ACC112 (cell line): ENCODE measurements around the gene ARMCX1.
"Not testable (repeated sequence)": the region's sequence is repeated elsewhere in the genome, so short reads cannot be mapped to it uniquely, and the experiment has no call there.

Source experiments
- H2AFZ ChIP-seq: fragments of 200-600 bp; sonication (generic); one replicate; pipeline ENCODE4 v1.6.0; 2017; ENCODE audit warnings: antibody characterized with exemption, low read length; ENCODE audit not compliant: unreplicated experiment
- H3K27ac ChIP-seq: fragments of 200-600 bp; sonication (generic); 2 replicates; pipeline ENCODE4 v1.5.1; 2014; ENCODE audit warnings: low read depth, mild to moderate bottlenecking, antibody characterized with exemption, low read length, moderate library complexity
- H3K27me3 ChIP-seq: fragments of 200-600 bp; sonication (generic); 2 replicates; pipeline ENCODE4 v1.6.1; 2014; ENCODE audit warnings: mild to moderate bottlenecking, antibody characterized with exemption, low read length, moderate library complexity, mixed read lengths; ENCODE audit not compliant: insufficient read depth
- H3K36me3 ChIP-seq: fragments of 200-600 bp; sonication (generic); 2 replicates; pipeline ENCODE4 v1.6.1; 2016; ENCODE audit warnings: mild to moderate bottlenecking, antibody characterized with exemption, low read length, moderate library complexity, mixed read lengths; ENCODE audit not compliant: insufficient read depth
- H3K4me1 ChIP-seq: fragments of 200-600 bp; sonication (generic); one replicate; pipeline ENCODE4 v1.6.1; 2016; ENCODE audit warnings: low read length, mixed read lengths; ENCODE audit not compliant: insufficient read depth, unreplicated experiment, control insufficient read depth
- H3K4me3 ChIP-seq: fragments of 200-600 bp; sonication (generic); 2 replicates; pipeline ENCODE4 v1.5.1; 2014; ENCODE audit warnings: mild to moderate bottlenecking, low read depth, low read length
- H3K79me2 ChIP-seq: fragments of 200-600 bp; sonication (generic); one replicate; pipeline ENCODE4 v1.6.0; 2016; ENCODE audit warnings: low read length; ENCODE audit not compliant: control insufficient read depth, unreplicated experiment, insufficient read depth

Gene ARMCX1

GRCh38 chrX:101550362-101550750 is at the start of gene ARMCX1:
Gene ARMCX1 (plus strand): TSS chrX:101550547. CDS start chrX:101552931, 2,384 bp downstream.
- H3K4me3 ChIP-seq: peak within 1 kb of the TSS; percentile 95
- H3K79me2 ChIP-seq: peaks cover 19% of the 10 kb centered on the region
- no peaks in the 10 kb centered on the region for H3K27me3 ChIP-seq
- H3K4me1 ChIP-seq: no peaks in the 10 kb centered on the region
- peak within 1 kb of the TSS; percentile 65 for H2AFZ ChIP-seq
- no peaks in the 10 kb centered on the region for H3K36me3 ChIP-seq
- peak within 1 kb of the TSS; percentile 81 for H3K27ac ChIP-seq

GRCh38 chrX:101502929-101503328 is 47.4 kb upstream of the ARMCX1 start:
- H3K27me3 ChIP-seq, H3K27ac ChIP-seq, H3K79me2 ChIP-seq, H2AFZ ChIP-seq, H3K4me1 ChIP-seq, H3K36me3 ChIP-seq, H3K4me3 ChIP-seq: not testable (repeated sequence)

- Histone ChIP-seq H3K27ac (no peak overlapping the region), H3K4me3 (no peak overlapping the region), H3K36me3 (no peaks in the 10 kb centered on the region), H3K27me3 (no peaks in the 10 kb centered on the region), H3K79me2 (no peaks in the 10 kb centered on the region), H3K4me1 (no peaks in the 10 kb centered on the region), H2AFZ (no peak overlapping the region)
These were observed 43.0 kb upstream of the ARMCX1 start for GRCh38 chrX:101507372-101507771.

DNA sequence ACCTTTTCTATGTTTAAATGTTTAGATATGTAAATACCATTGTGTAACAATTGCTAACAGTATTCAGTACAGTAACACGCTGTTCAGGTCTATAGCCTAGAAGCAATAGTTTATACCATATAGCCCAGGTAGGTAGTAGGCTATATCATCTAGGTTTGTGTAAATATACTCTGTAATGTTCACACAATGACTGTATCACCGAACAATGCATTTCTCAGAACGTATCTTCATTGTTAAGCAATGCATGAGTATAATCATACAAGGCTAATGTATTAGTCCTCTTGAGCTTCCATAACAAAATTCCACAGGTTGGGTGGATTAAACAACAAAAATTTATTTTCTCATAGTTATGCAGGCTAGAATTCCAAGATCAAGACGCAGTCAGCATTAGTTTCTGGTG is 42.4 kb upstream of the ARMCX1 start:
- no peaks in the 10 kb centered on the region for H3K4me1 ChIP-seq
- H2AFZ ChIP-seq: no peak overlapping the region
- H3K36me3 ChIP-seq: no peaks in the 10 kb centered on the region
- H3K27ac ChIP-seq: no peak overlapping the region
- no peaks in the 10 kb centered on the region for H3K79me2 ChIP-seq
- H3K27me3 ChIP-seq: no peaks in the 10 kb centered on the region
- no peak overlapping the region for H3K4me3 ChIP-seq

DNA sequence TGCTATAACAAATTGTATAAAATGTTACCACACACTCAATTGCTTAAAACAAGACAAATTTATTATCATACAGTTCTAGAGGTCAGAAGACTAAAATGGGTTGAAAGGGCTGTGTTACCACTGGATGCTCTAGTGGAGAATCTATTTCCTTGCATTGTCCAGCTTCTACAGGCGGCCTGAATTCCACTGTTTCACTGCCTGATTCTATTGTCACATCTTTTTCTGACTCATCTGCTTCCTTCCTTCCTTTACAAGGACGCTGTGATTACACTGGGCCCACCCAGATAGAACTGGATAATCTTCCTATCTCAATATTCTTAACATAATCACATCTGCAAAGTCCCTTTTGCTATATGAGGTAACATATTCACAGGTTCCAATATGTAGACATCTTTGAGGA is 19.4 kb upstream of the ARMCX1 start:
- H2AFZ ChIP-seq: no peak overlapping the region
- no peaks in the 10 kb centered on the region for H3K27me3 ChIP-seq
- H3K4me3 ChIP-seq: no peak overlapping the region
- no peaks in the 10 kb centered on the region for H3K36me3 ChIP-seq
- H3K27ac ChIP-seq: no peak overlapping the region
- H3K4me1 ChIP-seq: no peaks in the 10 kb centered on the region
- H3K79me2 ChIP-seq: no peaks in the 10 kb centered on the region

- Histone ChIP-seq H2AFZ (no peak overlapping the region), H3K4me1 (no peaks in the 10 kb centered on the region), H3K4me3 (no peak overlapping the region), H3K27ac (no peak overlapping the region), H3K27me3 (no peaks in the 10 kb centered on the region), H3K36me3 (no peaks in the 10 kb centered on the region), H3K79me2 (no peaks in the 10 kb centered on the region)
These were observed 11.2 kb upstream of the ARMCX1 start for GRCh38 chrX:101539116-101539515.

GRCh38 chrX:101550751-101551379 is 518 bp downstream of the ARMCX1 start:
- no peaks in the 10 kb centered on the region for H3K27me3 ChIP-seq
- H3K4me3 ChIP-seq: peak overlapping the region; percentile 95
- peak overlapping the region; percentile 65 for H2AFZ ChIP-seq
- H3K4me1 ChIP-seq: no peaks in the 10 kb centered on the region
- no peaks in the 10 kb centered on the region for H3K36me3 ChIP-seq
- H3K79me2 ChIP-seq: peaks cover 19% of the 10 kb centered on the region
- H3K27ac ChIP-seq: peak overlapping the region; percentile 81

- Histone ChIP-seq H3K36me3 (no peaks in the 10 kb centered on the region), H3K27ac (no peak overlapping the region), H3K27me3 (no peaks in the 10 kb centered on the region), H2AFZ (peak overlapping the region; percentile 53), H3K79me2 (peaks cover 19% of the 10 kb centered on the region), H3K4me1 (no peaks in the 10 kb centered on the region), H3K4me3 (peak overlapping the region; percentile 95)
These were observed 1.0 kb downstream of the ARMCX1 start for GRCh38 chrX:101551380-101551767.

DNA sequence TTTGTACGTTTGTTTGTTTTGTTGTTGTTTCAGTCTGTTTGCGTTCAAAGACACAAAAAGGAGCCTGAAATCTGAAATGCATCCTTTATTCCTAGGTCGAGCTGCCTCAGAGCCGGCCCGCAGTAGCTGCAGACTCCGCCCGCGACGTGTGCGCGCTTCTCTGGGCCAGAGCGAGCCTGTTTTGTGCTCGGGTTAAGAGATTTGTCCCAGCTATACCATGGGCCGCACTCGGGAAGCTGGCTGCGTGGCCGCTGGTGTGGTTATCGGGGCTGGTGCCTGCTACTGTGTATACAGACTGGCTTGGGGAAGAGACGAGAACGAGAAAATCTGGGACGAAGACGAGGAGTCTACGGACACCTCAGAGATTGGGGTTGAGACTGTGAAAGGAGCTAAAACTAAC is 2.4 kb downstream of the ARMCX1 start:
- Histone ChIP-seq H3K79me2 (peaks cover 19% of the 10 kb centered on the region), H3K27ac (no peak overlapping the region), H2AFZ (no peak overlapping the region), H3K4me1 (no peaks in the 10 kb centered on the region), H3K36me3 (no peaks in the 10 kb centered on the region), H3K4me3 (0 out of 2 replicates have a peak overlapping the region, but pooled peaks have one; percentile 65), H3K27me3 (no peaks in the 10 kb centered on the region)

- H2AFZ ChIP-seq: no peak overlapping the region
These were observed 14.3 kb downstream of the ARMCX1 start for GRCh38 chrX:101564651-101565050.

DNA sequence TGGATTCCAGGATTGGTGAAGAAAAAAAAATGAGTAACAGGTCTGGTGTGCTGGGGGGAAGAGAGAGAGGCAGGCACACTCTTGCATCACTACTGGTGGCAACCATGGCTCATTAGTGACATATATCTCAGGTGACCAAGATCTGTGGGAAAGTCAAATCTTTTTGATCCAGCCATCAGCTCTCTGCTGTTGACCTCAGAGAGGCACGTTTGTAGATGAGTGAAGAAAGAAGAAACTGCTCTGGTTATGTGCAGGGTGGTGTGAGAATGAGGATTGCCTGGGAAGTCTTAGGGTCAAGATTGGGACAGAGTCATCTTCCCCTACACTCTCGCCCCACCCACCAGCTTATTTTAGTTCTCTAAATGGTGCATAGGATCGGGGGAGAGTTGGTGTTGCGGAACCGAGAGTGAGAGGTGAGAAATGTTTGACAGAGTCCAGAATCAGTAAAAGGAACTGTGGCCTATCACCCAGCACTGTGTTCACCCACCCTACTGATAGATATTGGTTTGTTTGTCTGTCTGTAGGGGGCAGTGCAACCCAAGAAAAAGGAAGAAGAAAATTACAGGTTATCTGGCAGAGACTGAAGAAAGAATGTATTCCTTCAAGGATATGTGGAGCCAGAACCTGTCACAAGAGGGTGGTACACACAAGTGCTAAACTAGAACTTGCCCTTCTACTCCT is 45.5 kb downstream of the ARMCX1 start:
- Histone ChIP-seq H3K27me3 (peaks cover 9% of the 10 kb centered on the region; the same call in 1 of the 2 replicates), H3K27ac (no peak overlapping the region), H3K4me3 (no peak overlapping the region)

More at GRCh38 chrX:101564651-101565050, 14.3 kb downstream of the ARMCX1 start:
- H3K4me3 ChIP-seq: no peak overlapping the region
- no peaks in the 10 kb centered on the region for H3K4me1 ChIP-seq
- H3K27me3 ChIP-seq: no peaks in the 10 kb centered on the region
- no peaks in the 10 kb centered on the region for H3K79me2 ChIP-seq
- H3K27ac ChIP-seq: no peak overlapping the region
- no peaks in the 10 kb centered on the region for H3K36me3 ChIP-seq

More for the DNA sequence above, 45.5 kb downstream of the ARMCX1 start:
- Histone ChIP-seq H3K79me2 (no peaks in the 10 kb centered on the region), H3K36me3 (no peaks in the 10 kb centered on the region), H2AFZ (no peak overlapping the region), H3K4me1 (no peaks in the 10 kb centered on the region)
